Germinal center (tissue), 1 donor: ENCODE results near the gene NET1.

Experiments used
- DNase-seq: peaks from one replicate; pipeline ENCODE4 v3.0.0; 2012; ENCODE audit warnings: mixed read lengths, low spot score

NET1 gene

DNA sequence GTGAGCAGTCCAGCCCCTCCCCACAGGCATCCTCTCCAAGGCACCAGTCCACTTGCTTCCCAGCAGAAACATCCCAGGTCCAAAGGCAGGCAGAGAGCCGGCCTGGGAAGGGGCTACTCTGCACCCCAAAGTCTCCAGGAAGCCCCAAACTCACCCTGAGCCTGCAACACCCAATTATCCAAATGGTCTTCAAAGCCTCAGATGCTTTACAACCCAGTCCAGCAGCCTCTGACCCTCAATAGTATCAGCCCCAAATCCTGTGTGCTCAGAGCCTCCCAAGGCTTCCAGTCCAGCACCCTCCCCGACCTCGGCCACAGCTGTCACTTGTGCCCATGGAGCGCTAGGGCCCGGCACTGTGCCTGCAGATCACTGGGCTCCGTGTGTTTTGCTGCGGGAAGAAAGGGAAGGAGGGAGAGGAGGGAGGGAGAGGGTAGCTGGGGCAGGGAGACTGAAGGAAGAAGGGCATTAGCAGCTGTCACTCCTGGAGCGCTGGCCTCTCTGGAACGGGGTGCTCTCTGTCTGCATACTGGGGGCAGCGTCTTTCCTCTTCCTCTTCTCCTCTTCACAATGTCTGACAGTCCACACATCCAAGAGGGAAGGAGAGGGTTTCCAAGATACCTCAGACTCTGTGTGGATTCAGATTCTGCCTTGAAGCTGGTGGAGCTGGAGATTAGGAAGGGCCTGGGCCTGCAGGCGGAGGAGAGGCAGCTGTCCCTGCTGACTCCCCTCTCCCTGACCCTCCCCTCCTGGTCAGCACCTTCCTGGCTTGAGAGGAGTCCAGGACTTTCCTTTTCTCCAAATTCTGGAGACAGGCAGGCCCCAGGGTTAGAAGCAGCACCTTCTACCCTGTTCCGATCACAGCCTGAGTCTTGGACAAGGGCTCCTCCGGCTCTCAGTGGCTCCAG lies 73.8 kb downstream of the NET1 start:
- no peak for DNase-seq

DNA sequence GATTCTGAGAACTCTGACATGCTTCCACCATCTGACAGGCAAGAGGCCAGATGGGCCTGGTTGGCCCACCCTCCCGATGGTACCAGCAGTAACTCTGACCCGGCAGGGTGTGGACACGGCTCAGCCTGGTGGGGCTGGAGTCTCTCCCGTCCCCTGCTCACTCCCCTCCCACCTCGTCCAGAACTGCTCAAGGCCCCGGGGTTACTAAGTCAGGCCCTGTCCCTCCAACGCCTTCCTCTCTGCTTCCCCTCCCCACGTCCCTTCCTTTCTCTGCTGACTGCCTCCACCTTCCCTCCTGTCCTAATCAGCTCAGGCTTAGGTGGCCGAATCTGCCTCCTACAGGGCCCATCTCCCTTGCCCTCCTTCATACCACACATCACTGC lies 74.5 kb downstream of the NET1 start:
- no peak for DNase-seq

DNA sequence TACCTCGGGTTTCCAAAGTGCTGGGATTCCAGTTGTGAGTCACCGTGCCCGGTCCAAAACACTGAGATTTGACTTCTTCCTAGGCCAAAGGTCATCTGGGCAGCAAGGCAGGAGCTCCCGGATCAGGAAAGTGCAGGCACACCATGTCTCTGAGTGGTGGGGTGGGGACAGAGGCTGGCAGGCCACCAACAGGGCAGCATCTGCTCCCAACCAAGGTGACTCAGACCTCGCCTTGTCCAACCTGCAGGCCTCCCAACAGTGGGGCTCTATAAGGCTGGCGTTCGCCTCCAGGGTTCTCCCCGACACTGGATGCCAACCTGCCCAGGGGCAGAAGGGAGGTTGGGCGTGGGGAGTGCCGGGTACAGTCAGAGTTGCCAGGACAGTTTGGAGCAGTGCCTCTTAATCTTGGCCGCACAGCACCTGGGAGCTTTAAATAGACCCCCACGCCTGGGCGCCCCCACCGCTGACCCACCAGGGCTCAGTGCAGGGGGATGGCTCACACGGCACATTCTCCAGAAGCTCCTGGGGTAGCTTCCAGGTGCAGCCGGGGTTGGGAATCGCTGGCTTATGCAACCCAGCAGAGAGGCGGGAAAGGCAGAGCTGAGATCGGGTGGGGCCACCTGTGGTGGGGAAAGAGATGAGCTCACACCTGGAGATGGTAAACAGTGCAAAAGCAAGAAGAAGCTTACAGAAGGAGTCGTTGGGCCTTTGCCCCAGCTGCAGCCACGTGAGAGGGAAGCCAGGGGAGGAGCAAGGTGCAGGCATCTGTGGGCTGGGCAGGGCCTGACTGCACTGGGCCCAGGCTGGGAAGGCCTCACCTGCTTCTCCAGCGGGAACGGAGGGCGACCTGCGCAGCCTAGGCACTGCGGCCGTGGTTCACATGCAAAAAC lies 76.2 kb downstream of the NET1 start:
- no peak for DNase-seq

DNA sequence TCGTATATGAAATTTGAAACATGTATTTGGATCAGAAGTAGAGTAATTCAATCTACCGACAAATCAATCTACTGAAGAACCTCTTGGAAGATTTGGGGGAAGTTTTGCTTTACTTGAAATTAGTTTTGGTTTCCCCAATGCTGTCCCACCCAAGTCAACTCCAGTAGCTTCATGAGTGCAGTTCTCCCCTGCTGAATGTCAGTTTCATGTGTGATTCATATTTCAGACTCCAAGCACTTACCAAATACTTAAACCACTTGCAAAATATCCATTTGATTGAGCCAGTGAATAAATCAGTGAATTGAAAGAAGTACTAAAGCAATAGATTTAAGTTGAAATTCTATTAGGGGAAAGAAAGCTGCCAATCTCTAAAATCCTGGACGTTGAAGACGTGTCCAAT lies 77.7 kb downstream of the NET1 start:
- no peak for DNase-seq

DNA sequence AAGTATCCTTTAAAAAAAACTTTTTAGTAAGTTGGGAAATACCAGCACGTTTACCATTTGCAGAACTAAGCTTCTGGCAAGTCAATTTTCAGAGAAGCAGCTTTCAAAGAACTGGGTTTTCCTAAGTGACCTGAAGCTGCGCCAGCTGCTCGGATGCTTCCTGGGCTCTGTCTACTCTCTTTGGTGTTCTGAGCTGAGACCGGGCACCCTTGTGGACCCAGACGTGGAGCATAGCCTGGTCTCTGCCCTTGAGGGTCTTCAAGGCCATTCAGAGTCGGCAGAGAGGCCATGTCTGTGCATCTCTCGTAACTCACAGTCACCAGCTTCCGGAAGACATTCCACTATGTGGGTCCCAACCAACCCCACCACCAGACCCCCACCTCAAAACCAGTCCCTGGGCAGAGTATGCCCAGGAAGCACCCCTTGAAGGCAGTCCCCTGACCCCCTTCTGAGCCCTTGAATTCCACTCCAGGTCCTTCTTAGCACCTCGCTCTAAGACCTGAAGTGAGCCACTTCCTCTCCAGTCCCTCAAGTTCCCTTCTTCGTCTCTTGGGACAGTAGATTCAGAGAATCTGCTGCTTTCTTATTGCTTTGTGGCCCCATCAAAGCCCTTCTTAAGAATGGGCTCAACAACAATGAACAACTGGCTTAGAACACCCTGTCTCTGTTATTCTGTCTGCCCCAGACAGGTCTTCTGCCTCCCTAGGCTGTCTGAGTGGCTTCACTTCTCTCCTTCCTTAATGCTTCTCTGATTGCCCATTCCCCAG lies 78.5 kb downstream of the NET1 start:
- DNase-seq: peak; percentile 36

DNA sequence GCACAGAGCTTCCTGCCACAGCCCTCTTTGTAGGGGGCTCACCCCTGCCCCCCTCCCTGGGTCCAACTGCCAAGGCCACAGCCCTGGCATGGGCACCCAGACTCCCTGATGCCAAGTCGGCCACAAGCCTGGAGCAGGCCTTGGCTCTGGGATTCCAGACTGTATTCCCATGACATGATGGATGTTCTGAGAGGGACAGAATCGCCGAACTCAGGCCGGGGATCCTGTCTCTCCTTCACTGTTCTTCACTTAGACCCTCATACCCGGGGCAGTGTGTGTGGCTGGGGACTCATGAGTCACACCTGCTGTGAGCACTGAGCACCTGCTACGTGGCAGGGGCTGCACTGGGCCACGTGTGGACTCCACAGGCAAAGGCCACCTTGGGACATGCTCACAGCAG lies 79.1 kb downstream of the NET1 start:
- DNase-seq: no peak

DNA sequence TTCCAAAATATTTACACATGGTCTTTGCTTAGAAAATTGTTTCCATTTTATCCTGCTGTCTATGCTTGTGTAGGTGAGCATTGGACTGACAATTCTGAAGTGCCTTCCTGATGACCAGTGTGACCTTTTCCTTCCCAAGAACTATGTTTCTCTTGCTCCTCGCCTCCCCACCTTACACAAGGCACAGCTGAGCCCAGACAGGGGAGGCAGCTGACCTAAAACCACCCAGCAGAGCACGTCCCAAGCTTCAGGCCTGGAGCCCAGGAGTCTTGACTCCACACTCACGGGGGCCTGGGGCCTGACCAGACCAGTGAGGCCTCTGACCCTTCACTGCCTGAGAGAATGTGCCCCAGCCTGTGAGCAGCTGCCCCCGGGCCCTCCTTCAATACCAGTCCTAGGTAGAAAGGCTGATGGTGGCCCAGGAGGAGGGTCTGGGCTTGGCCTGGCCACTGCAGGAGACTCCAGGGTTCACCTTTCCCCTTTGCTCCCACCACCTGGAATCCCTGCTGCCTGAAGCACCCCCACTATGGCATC lies 80.0 kb downstream of the NET1 start:
- DNase-seq: no peak

DNA sequence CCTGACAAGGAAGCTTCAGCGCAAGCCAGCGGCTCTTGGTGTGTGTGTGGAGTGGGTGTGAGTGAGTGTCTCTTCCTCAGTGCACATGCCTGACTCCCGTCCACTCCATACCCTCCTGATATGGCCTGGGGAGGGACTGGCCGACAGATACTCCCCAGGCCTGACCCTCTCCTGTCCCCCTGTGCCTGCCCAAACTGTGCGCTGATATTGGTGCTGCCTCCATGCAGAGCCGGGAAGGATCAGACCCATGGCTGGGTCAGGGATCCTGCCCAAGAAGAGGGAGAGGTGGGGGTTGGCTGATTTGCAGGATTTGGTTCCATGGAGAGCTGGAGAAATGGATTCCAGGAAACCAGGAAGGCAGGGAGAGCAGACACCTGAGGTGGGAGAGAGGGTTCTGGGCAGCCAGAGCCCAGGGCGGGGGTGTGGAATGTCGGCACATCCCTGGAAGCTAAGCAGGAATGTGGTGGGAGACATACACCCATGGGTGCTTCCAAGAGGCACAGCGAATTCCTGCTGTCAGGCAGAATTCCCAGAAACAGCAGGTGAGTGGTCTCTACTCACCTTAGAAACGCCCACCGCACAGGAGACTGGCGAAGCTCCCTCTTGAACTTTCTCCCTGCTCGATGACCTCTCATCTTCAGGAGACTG lies 80.7 kb downstream of the NET1 start:
- no peak for DNase-seq

DNA sequence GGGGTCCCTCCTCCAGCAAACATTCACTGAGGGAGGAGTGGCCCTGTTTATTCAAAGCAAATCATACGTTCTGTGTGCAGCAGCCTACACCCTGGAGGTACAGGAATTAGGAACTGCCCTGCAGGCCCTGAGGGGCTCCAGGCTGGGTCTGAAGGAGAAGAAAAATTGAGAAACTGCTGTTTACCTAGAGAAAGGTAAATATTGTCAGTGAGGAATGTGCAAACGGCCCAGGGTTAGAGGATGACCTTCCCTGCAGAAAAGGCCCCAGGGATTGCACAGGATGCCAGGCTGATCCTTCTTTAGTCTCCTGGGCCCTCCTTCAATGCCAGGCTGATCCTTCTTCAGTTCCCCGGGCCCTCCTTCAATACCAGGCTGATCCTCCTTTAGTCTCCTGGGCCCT lies 81.3 kb downstream of the NET1 start:
- no peak for DNase-seq

DNA sequence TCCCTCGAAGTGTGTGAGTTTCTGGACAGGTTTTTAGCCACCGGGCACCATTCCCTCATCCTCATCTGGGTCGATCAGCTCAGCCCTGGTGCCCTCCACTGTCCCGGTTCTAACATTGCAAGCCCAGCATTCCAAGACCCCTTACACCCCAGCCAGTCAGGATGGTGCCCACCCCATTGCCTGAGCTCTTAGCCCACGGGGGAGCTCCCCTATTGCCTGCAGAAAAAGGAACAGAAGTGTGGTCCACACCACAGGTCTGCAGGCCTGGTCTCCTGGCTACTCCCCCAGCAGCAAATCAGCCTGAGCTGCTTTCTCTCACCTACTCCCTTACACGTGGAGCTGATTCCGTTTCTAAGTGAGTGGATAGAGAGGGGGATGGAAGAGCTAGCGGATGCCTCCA lies 82.3 kb downstream of the NET1 start:
- no peak for DNase-seq

DNA sequence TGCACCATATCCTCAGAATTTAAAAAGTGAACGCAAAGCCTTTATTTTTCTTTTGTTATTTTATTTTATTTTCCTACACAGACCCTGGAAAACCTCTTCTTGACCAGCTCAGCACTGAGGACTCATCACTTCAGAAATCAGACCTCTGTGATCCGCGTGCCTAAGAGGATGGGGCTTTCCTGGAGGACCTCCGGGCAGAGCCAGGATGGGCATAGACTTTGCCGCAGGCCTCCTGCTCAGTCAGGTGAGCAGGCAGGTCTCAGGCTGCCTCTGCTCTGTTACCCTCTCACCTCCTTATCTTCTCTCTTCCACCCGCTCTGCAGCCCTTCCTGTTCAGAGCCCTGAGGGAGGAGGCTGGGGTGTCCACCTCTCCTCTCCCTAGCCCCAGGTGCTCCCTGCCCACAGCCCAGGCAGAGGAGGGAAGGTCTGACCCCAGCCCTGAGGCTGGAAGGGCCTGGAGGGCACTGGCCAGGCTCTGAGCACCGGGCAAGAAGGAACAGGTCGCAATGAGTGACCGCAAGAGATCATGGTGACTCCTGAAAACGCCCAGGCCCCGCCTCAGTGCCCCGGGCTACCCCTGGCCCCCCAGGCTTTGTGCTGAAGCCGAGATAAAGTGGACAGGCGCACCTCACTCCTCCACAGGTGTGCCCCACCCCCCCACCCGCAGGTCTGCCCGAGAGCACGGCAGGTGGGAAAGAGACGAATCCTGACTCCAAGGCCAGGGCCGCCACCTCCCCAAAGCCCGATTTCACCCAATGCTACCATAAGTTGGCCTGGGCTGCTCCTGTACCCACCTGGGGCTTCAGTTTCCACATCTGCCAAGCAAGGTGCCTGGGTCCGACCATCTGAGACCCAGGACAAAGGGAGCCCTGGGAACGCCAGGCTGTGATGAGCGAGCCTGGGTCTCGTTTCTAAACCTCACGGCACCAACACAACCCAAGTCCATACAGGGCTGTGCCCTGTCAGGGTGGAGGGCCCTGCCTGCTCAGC lies 84.2 kb downstream of the NET1 start:
- no peak for DNase-seq

DNA sequence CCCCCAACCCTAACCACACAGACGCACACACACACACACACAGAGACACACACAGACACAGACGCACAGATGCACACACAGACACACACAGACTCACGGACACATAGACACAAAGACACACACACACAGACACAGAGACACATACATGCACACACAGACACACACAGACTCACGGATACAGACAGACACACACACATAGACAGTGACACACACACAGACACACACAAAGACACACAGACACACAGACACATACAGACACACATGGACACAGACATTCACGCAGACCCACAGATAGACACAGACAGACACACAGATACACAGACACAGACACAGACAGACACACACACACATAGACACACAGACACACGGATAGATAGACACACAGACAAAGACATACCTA lies 84.9 kb downstream of the NET1 start:
- DNase-seq: no peak

DNA sequence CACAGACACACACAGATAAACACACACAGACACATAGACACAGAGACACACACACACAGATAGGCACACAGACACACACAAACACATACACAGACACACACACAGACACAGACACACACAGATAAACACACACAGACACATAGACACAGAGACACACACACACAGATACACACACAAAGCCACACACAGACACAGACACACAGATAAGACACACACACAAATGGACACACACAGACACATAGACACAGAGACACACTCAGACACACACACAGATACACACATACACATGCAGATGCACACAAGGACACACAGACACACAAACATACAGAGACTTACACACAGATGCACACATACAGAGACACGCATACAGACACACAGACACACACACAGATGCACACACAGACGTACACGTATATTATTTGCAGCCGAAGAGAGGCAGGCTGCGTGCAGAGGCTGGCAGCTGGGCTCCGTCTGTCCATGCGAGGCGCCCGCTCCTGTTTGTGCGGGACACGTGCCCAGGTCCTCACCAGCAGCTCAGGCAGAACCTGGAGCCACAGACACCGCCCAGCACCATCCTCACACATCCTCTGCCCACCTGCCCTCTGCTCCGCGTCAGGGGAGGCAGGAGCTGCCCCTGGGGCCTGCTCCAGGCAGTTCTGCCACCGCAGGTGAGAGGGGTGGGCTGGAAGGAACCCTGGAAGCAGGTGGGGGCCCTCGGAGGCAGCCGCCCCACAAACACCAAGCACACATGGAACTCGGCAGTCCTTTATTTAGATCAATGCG lies 85.8 kb downstream of the NET1 start:
- DNase-seq: no peak

DNA sequence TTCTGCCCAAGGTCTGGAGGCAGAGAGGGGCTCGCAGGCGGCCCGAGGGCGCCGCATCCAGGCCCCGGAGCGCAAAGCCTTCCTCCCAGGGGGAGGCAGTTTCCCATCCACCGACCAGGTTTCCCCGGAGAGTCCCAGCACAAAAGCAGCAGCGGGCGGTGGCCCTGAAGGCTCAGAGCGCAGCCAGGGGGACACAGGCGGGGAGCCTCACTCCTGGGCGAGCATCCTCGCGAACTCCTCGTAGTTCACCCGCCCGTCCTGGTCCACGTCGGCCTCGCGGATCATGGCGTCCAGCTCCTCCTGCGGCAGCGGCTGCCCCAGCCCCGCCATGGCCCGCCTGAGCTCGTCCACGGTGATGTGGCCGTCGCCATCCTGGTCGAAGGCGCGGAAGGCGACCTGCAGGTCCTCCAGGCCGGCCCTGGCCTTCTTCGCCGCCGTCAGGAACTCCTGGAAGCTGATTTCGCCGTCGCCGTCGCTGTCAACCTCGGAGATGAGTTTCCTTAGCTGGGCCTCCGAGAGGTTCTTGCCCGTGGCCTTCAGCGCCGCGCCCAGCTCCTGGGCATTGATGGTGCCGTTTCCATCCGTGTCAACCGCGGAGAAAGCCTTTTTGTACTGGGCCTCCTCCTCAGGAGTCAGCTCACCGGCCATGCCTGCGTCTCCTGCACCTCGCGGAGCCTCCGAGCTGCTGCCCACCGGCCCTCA lies 86.6 kb downstream of the NET1 start:
- DNase-seq: no peak

DNA sequence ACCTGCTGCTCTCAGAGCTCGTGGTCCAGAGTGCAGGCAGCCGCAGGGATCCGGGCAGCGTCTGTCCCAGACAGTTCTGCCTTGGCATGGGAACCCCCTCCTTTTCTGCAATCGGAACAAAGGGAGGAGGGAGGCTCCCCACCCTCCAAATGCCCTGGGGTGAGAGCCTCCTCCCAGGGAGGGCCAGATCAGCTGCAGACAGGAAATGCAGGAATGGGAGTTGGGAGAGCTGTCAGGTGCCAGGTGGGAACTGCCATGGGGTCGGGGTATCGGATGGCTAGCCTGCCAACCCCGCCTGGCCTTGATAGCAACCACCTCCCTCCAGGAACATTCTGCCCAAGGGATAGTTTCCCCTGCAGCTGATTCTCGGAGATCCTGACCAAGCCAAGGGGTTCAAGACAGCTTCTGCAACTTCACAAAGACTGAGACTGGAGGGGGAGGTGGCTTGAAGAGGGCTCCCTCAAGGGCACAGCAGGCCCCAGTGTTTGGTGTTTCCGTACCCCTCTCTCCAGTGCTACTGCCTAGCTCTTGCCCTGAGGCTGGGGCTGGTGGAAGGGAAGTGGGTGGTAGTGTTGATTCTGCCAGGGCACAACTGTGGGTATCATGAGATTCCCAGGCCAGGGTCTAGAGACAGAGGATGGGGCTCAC lies 87.3 kb downstream of the NET1 start, which contains the start of gene CALML5:
TSS of gene CALML5 (minus strand) at position 78 of the 648 bp plus-strand sequence. CDS start 132 bp downstream, outside the sequence.
- no peak for DNase-seq

DNA sequence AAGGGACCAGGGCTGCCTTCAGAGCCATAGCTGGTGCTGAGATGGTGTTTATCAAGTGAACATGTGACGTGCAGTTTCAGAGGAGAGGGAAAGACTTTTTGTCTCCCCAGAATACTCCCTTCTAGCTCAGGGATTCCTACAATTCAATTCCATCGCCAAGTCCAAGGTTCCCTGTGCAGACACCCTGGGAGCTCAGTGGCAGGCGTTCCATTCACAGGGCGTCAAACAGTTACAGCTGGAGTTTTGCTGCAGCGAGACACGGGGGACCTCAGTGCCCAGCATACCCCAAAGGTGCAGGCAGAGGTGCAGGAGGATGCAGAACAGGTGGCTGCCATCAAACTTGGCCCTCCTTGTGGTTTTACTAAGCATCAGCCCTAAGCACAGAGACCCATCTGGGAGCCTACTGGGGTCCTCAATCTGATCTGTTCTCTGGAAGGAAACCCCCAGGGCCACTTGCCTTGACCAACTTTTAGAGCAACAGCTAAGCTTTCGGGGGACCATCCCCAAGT lies 87.9 kb downstream of the NET1 start:
- no peak for DNase-seq

DNA sequence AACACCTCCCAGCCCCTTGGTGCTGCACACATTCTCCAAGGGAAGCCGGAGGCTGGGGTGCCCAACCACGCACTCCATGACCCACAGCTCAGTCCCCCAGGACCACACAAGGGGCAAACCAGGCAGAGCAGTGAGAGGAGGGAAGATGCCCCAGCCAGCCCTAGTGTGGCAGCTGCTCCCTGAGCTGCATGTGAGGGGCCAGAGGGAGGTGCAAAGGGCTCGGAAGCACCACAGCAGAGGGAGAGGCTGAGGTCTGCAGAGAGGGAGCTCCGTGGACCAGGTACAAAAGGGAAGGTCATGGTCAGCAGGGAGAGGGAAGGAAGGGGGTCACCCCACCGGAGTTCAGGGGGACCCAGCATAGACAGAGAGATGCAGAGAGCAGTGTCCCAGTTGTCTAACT lies 88.6 kb downstream of the NET1 start:
- no peak for DNase-seq

DNA sequence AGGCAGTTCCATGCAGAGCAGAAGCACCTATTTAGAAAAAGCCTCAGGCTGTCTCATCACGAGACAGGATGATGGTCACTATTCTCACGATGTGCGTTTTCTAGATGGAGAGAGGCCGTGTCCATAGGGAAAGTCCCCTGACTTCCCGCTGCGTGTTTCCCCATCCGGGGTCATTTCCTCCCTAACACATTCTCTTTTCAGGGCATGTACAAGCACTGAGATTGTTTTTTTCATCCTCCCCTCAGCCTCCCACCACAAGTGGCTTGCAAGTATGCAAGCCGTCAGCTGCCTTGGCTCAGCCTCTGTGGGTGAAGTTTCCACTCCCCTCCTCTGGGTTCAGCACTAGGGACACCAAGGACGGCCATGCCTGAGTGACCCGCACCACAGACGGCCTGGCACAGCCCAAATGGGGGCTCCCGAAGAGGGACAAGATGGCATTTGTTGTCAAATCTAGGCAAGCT lies 89.7 kb downstream of the NET1 start:
- no peak for DNase-seq
